Measurements from ENCODE around the gene ASAP2.

The ASAP2 gene

DNA sequence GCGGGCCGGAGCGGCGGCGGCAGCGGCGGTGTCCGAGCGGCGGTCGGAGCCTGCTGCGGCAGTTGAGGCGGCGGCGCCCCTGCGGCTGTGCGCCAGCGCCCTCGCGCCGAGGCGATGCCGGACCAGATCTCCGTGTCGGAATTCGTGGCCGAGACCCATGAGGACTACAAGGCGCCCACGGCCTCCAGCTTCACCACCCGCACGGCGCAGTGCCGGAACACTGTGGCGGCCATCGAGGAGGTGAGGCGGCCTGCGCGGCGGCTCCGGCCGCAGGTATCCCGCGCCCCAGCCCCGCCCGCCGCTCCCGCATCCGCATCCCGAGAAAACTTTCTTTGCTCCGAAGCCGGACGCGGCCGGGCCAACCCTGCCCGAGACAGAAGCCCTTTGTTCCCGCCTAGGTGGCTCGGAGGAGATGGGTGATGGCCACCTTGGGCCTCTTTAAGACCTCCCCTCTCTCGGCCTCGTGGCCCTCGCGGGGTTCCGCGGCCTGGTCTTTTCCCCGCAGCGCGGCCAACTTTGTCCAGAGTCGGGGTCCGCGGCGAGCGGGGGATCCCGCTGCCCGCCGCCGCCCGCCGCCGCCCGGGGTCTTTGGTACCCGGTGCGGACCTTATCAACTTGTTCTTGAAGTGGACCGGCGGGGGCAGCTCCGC, 504 bp downstream of the ASAP2 start:
- TF ChIP-seq, protein P1, sequence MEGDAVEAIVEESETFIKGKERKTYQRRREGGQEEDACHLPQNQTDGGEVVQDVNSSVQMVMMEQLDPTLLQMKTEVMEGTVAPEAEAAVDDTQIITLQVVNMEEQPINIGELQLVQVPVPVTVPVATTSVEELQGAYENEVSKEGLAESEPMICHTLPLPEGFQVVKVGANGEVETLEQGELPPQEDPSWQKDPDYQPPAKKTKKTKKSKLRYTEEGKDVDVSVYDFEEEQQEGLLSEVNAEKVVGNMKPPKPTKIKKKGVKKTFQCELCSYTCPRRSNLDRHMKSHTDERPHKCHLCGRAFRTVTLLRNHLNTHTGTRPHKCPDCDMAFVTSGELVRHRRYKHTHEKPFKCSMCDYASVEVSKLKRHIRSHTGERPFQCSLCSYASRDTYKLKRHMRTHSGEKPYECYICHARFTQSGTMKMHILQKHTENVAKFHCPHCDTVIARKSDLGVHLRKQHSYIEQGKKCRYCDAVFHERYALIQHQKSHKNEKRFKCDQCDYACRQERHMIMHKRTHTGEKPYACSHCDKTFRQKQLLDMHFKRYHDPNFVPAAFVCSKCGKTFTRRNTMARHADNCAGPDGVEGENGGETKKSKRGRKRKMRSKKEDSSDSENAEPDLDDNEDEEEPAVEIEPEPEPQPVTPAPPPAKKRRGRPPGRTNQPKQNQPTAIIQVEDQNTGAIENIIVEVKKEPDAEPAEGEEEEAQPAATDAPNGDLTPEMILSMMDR (IDR thresholded peaks at IDR 0.05; ENCODE audit: insufficient read depth, missing control alignments): no peak
- DNase-seq (ENCODE audit: insufficient read length, low spot score) (no peak), FAIRE-seq (no peak)

DNA sequence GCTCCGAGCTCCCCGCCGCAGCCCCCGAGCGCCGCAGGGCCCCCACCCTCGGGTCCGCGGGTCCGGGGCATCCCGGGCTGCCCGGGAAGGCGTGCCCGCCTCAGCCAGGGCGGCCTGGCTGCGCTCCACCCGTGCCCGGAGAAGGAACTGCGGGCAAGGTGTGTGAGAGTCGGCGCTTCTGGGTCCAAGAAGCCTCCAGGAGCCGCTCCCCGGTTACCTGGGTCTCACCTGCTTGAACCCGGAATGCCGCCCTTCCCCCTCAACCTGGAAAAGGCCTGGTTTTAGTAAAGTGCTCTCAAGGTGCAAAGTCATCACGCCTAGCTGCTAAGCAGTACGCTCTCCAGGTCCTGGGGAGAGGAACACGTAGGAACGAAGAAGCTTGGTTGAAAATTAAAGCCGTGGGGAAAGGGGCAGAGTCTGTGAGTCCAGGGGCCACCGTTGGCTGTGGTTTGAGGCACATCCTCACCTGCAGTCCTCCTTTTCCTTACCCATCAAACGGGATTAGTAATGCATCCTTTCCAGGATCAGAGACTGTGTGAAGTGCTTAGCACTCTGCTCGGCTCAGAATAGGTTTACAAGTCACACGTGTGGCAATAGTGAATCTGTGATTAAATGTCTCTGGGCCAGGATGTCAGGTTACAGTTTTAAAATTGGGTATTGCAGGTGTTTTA, 1.2 kb downstream of the ASAP2 start:
- DNase-seq (ENCODE audit: insufficient read length, low spot score) (no peak), FAIRE-seq (no peak)
- TF ChIP-seq, protein P1 (IDR thresholded peaks at IDR 0.05; ENCODE audit: insufficient read depth, missing control alignments): no peak

DNA sequence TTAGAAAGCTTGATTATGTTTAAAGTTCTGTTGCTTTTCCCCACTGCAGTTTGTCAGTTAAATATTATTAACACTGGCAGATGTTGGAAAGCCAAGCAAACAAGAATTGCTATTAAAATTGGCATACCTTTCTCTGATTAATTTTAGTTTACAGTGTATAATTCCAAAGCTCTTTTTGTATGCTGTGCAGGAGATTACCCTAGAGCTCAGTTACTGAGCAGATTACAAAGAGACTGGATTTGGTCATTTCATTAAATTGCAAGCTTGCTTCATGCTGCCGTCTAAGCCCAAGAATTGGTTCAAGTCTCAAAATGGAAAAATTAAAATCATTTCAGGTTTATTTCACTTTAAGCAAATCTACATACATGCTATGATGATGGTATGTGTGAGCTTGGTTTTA, 2.3 kb downstream of the ASAP2 start:
- no peak for FAIRE-seq
- TF ChIP-seq, protein P1 (IDR thresholded peaks at IDR 0.05; ENCODE audit: insufficient read depth, missing control alignments): no peak
- no peak for DNase-seq (ENCODE audit: insufficient read length, low spot score)

DNA sequence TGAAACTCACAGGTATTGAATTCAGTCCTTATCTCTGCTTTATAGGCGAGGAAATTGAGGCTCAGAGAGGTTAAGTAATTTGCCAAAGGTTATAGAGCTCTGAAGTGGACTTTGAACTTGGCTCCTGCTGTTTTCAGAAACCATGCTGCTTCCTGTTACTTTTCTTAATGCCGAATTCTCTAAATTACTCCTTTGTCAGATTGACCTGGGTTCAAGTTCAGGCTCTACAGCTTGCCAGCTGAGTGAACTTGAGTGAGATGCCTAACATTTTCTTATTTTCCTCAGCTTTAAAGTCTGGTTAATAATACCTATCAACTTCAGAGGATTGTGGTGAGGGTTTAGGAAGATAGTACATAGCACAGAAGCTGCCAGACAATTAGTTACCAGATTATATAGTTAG, 3.4 kb downstream of the ASAP2 start:
- DNase-seq (ENCODE audit: insufficient read length, low spot score) (no peak), FAIRE-seq (no peak)
- TF ChIP-seq, protein P1 (IDR thresholded peaks at IDR 0.05; ENCODE audit: insufficient read depth, missing control alignments): no peak

DNA sequence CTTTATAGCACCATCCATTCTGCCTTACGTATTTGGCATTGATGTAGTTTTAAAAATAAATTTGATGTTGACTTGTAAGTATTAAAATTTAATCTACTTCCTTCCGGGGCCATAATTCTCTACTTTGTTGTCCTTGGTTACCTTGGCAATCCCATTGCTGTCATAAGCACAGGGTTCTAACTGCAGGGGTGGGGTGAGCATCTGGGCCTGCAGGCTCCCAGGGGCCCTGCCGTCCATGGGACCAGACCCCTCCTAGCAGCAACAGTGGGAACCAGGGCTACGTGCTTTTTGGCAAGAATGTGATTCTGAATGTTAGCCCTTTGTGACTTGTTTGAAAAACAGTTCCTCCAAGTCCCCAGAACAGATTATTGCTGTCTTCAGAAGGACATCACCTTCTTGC, 4.9 kb downstream of the ASAP2 start:
- FAIRE-seq (no peak), DNase-seq (ENCODE audit: insufficient read length, low spot score) (no peak)
- TF ChIP-seq, protein P1 (IDR thresholded peaks at IDR 0.05; ENCODE audit: insufficient read depth, missing control alignments): no peak

DNA sequence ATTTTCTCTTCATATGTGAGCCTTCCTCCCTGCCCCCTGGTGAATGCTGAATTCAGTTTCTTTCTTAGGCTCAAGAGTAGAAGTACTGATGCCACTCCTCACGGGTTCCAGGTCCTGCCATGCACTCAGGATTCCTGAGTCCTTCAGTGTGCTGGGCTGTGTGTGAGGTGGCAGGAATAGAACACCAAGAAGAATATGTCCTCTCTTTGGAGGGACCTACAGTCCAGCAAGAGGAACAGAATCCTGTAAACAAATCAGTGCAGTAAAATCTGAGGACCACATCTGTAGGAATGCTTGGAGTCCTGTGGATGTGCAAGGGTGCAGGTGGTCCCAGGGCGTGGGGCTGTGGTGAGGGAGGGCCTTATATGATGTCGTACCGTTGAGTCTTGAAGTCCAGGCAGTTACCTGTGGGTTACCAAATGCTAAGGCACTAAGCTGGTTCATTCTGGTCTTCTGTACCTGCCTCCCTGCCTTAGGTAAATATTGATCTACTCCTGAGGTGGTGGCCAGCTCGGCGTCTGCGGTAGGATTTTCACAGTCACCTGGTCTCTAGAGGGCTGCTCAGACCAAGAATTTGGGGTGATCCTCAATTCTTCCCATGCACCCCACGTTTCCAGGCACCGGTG, 5.5 kb downstream of the ASAP2 start:
- DNase-seq (ENCODE audit: insufficient read length, low spot score) (no peak), FAIRE-seq (no peak)
- TF ChIP-seq, protein P1 (IDR thresholded peaks at IDR 0.05; ENCODE audit: insufficient read depth, missing control alignments): no peak
